EH (cell line): ENCODE measurements around the gene HSF2BP.
"Not testable (repeated sequence)": the region's sequence is repeated elsewhere in the genome, so short reads cannot be mapped to it uniquely, and the experiment has no call there.

Source experiments
- DNase-seq: peaks from one replicate; pipeline ENCODE4 v3.0.0-alpha.2; 2015; ENCODE audit warnings: low read depth

HSF2BP gene

GRCh38 chr21:43516860-43517627 is 142.2 kb downstream of the HSF2BP start:
- DNase-seq, result not testable (repeated sequence)

DNA sequence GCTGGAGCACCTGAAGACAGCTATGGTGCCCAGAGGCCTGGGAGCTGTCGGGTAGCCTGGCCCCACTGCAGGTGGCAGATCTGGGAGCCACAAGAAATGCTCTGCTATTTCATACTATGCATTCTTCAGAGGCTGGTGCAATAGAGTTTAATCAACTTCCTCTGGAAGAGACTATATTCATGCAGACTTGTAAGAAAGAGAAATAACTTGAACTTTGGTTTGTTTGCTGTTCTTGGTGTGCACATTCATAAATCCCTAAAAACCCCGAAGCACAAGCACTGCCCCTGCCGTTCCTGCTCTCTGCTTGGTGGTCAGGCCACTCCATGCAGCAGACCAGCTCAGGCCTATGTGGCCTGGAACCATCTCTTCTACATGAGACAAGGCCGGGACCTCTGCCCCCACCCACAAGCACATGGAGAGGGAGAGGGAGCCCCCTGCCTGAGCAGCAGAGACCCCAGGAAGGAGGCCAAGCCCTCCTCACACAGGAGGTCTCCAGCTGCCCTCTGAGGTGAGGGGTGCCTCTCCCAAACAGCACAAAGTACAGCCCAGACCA is 142.9 kb downstream of the HSF2BP start:
- not testable (repeated sequence) for DNase-seq

GRCh38 chr21:43514834-43515233 is 144.5 kb downstream of the HSF2BP start:
- DNase-seq, result not testable (repeated sequence)

- DNase-seq, result not testable (repeated sequence)
Observed at GRCh38 chr21:43513023-43513422, 146.3 kb downstream of the HSF2BP start.

- DNase-seq, result not testable (repeated sequence)
Observed at GRCh38 chr21:43511209-43511608, 148.1 kb downstream of the HSF2BP start.

DNA sequence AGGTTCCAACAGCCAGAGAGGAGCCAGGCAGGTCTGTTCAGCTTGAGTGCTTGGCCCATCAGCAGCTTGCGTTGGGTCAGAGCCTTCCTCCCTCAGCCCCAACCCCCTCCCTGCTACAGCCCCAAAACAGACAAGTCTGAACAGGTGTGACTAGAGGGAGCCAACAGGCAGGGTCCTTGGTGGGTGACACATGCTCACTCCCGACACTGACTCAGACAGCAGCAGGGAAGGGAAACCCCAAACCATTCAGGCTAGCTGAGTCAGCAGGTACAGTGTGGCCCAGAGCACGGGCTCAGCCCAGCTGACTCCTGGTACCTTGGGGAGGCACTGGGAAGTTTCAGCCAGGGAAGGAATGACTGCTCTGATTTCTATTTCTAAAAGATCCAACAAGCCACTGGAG is 148.6 kb downstream of the HSF2BP start:
- DNase-seq, result not testable (repeated sequence)

DNA sequence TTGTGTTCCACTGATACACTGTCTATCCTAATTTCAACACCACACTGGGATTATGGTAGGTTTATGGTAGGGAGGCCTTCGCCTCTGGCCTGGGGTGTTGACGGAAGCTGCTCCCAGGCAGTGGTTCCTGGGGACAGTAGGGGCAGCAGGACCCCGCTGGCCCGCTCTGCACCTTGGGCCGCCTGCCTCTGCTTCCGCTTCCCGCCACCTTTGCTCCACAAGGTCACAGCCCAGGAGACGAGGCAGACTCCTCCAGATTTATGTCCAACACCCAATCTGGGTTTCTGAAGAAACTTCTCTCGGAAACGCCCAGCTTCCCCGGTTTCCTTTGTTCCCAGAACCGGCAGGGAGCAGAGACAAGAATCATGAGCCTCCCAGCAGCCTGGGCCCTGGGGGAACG is 155.4 kb downstream of the HSF2BP start:
- not testable (repeated sequence) for DNase-seq

DNA sequence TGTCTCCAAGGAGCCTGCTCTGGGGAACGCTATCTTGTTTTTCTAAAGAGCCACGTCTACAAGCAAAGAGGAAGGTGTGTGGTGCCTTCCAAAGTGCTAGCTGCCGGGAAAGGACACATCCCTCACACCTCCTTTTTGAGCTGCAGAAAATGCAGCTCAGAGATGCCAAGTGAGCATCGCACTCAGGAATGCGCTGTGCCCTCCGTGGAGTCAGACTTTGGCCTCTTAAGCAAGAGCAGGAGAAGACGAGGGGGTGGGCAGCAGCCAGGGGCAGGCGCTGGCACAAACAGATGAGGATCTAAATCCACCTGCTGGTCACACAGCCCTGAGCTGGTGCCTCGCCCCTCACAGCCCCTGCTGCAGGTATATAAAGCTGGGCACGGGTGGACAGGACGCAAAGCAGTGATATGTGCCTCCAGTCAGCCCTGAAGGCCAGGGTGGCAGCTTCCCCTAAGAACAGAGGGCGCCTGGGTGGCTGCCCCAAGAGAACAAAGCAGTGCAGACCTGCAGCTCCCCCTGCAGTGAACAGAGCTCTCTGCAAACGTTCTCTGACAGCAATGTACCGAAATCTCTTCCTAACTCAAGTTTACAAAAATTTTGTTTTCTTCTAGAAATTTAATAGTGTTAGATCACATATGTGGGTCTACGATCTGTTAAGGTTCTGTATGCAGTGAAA is 156.1 kb downstream of the HSF2BP start:
- not testable (repeated sequence) for DNase-seq

- not testable (repeated sequence) for DNase-seq
Observed at GRCh38 chr21:43502407-43503071, 156.7 kb downstream of the HSF2BP start.

DNA sequence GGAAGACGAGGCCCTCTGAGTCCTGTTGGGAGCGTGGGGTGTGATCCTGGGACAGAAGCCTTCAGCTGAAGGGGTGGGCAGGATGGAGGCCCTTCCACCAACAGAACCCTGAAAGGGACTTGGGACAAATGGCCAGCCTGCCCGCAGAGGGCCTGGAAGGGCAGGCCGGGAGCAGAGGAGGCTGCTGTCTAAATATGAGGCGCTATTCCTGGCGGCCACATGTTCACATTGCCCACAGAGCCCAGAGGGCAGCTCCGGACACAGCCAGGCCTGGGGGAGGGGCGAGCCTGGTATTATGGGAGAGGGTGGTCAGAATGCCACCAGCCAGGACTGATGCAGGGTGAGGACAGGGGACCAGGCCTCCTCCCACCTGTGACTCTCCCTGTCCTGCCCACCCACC is 160.4 kb downstream of the HSF2BP start:
- not testable (repeated sequence) for DNase-seq

- DNase-seq, result not testable (repeated sequence)
Observed at GRCh38 chr21:43498065-43498464, 161.2 kb downstream of the HSF2BP start.

GRCh38 chr21:43494279-43495012 is 164.8 kb downstream of the HSF2BP start:
- not testable (repeated sequence) for DNase-seq

DNA sequence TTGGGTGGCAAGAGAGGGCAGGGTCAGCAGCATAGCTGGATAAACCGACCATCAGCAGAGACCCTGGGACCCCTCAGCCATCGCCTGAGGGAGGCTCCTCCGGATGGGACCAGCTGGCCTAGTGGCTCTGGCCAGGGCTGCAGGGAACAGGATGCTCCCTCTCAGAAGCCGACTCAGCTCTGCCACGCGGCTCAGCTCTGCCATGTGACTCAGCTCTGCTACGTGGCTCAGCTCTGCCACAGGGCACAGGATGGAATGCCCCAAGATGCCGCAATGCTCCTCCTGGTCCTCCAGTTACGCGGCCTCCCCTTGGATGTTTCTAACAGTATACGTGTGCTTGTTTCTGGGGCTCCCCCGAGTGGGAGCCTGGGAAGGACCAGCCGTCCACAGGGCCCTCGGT is 165.8 kb downstream of the HSF2BP start:
- not testable (repeated sequence) for DNase-seq

DNA sequence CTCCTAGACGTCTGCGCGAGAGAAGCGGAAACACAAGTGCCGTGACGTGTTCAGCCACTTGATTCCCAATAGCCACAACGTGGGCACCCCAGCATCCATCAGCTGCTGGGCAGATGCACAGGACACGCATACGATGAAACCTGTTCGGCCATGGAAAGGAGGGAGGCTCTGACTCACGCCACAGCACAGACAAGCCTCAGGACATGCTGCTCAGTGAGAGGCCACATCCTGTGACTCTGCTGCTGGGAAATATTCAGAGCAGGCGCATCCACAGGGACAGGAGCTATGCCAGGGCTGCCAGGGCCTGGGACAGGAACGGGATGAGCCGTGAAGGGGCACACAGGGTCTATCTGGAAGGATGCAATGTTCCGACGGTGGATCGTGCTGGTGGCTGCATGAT is 171.1 kb downstream of the HSF2BP start:
- not testable (repeated sequence) for DNase-seq

- DNase-seq, result not testable (repeated sequence)
Observed at GRCh38 chr21:43486051-43486450, 173.2 kb downstream of the HSF2BP start.

DNA sequence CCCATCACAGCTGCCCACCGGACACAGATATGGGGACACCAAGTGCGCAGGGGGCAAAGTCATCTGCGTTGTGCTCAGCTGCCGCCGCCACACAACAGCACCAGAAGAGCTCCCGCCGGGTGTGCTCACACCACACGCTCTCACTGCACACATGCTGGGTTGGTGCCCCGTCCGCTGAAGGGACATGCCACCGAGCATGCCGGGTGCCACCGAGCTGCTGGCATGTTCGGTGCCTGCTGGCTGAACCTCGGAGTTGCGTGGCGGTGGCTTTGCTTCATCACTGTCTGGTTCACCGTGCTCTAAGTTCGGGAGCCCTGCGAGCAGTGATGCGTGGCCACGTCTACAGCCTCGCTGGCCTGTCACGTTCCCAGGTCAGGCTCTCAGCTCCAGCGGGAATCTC is 174.3 kb downstream of the HSF2BP start:
- DNase-seq, result not testable (repeated sequence)

GRCh38 chr21:43479197-43479596 is 180.1 kb downstream of the HSF2BP start:
- DNase-seq, result not testable (repeated sequence)
